Activated CD8-positive, alpha-beta memory T cell treated with anti-CD3 and anti-CD28 coated beads, Interleukin-2, amount 50 U/mL, for 1 hour (primary cell): ENCODE data around the gene MYH9.

Source experiments
- DNase-seq: peaks from one replicate; pipeline ENCODE4 v3.0.0-alpha.2; 2020; ENCODE audit errors: extremely low read depth

The MYH9 gene

GRCh38 chr22:36316419-36316818, 71.3 kb downstream of the MYH9 start:
- no peak for DNase-seq

- no peak for DNase-seq
These were observed 72.4 kb downstream of the MYH9 start for GRCh38 chr22:36315325-36315724.

- DNase-seq: no peak
These were observed 76.2 kb downstream of the MYH9 start for GRCh38 chr22:36311386-36312085.

GRCh38 chr22:36308880-36309279, 78.9 kb downstream of the MYH9 start:
- no peak for DNase-seq

GRCh38 chr22:36306227-36306626, 81.5 kb downstream of the MYH9 start:
- no peak for DNase-seq

- DNase-seq: no peak
These were observed 82.0 kb downstream of the MYH9 start for GRCh38 chr22:36305813-36306212.

GRCh38 chr22:36304429-36304828, 83.3 kb downstream of the MYH9 start:
- no peak for DNase-seq

- no peak for DNase-seq
These were observed 83.9 kb downstream of the MYH9 start for GRCh38 chr22:36303874-36304273.

GRCh38 chr22:36303115-36303467, 84.7 kb downstream of the MYH9 start:
- no peak for DNase-seq

GRCh38 chr22:36302439-36303114, 85.2 kb downstream of the MYH9 start:
- no peak for DNase-seq

GRCh38 chr22:36301851-36302250, 85.9 kb downstream of the MYH9 start:
- no peak for DNase-seq

GRCh38 chr22:36301384-36301828, 86.4 kb downstream of the MYH9 start:
- DNase-seq: peak; percentile 57

- DNase-seq: no peak
These were observed 87.2 kb downstream of the MYH9 start for GRCh38 chr22:36300396-36301212.

GRCh38 chr22:36299911-36300310, 87.9 kb downstream of the MYH9 start:
- DNase-seq: no peak

- DNase-seq: no peak
These were observed 88.5 kb downstream of the MYH9 start for GRCh38 chr22:36299295-36299694.

GRCh38 chr22:36298601-36299000, 89.2 kb downstream of the MYH9 start:
- no peak for DNase-seq

GRCh38 chr22:36298118-36298517, 89.6 kb downstream of the MYH9 start:
- no peak for DNase-seq

- DNase-seq: no peak
These were observed 90.2 kb downstream of the MYH9 start for GRCh38 chr22:36297568-36297967.

GRCh38 chr22:36296690-36297089, 91.1 kb downstream of the MYH9 start:
- DNase-seq: no peak

GRCh38 chr22:36295247-36295646, 92.5 kb downstream of the MYH9 start:
- no peak for DNase-seq

GRCh38 chr22:36294801-36295200, 93.0 kb downstream of the MYH9 start:
- no peak for DNase-seq

- no peak for DNase-seq
These were observed 93.5 kb downstream of the MYH9 start for GRCh38 chr22:36294293-36294620.
